ENCODE measurements around the gene GTPBP6. TPM values are rescaled to one million over a fixed set of nuclear protein-coding genes. Genes with fewer than 3 reads are reported as not detected.
"Not testable (repeated sequence)": the region's sequence is repeated elsewhere in the genome, so short reads cannot be mapped to it uniquely, and the experiment has no call there.

Gene GTPBP6
- total RNA-seq, 4 donors from 2014 or later, result 30.6 to 60.2 (median 36.0) TPM

DNA sequence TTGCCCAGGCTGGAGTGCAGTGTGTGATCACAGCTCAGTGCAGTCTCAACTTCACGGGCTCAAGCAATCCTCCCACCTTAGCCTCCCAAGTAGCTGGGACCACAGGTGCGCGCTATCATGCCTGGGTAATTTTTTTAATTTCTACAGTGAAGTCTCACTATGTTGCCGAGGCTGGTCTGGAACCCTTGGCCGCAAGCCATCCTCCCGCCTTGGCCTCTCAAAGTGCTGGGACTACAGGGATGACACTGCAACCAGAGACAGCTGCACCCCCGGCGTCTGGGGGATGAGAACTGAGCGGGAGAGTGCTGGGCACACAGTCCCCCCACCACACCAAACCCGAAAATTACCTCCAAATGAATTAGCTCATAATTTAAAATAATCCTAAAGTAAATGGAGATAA lies 33.1 kb upstream of the GTPBP6 start:
- no peaks in the 10 kb centered on the region for H3K36me3 ChIP-seq
- no peaks in the 10 kb centered on the region for H3K4me1 ChIP-seq
- no peak overlapping the region for H3K4me3 ChIP-seq
- in situ Hi-C loops (cut with MboI; ENCODE audit: low pct_ligation_motif_present in 1 of 4, low pct_unique_long_range_greater_than_20kb in 1 of 4, low sequenced_read_pairs in 3 of 4) (no loop called here), intact Hi-C loops (cut with DNase I; ENCODE audit: low total_unique reads) (no loop called here)
- no peaks in the 10 kb centered on the region for H3K9me3 ChIP-seq
- 97 to 98% methylated on average over 8 to 10 of the region's 10 CpGs for WGBS, 2 donors (ENCODE audit: low coverage in 1 of 2)
- no peak overlapping the region for H3K27ac ChIP-seq
- no peak for DNase-seq
- no peak for TF ChIP-seq POLR2A (IDR thresholded peaks at IDR 0.05)
- H3K27me3 ChIP-seq, result no peaks in the 10 kb centered on the region

DNA sequence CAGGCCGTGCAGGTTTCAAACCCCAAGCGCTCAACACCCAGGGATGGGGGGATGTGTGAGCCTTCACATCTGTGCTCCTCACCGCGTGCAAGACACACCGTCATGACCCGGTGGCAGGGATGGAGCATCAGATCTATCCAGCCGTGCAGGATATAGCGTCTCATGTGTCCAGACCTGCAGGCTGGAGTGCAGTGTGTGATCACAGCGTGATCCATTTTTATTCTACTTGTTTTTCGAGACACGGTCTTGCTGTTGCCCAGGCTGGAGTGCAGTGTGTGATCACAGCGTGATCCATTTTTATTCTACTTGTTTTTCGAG lies 32.7 kb upstream of the GTPBP6 start:
- H3K36me3 ChIP-seq; DNase-seq; H3K9me3 ChIP-seq; H3K4me1 ChIP-seq; intact Hi-C loops (cut with DNase I; ENCODE audit: low total_unique reads); H3K4me3 ChIP-seq; in situ Hi-C loops (cut with MboI; ENCODE audit: low pct_ligation_motif_present in 1 of 4, low pct_unique_long_range_greater_than_20kb in 1 of 4, low sequenced_read_pairs in 3 of 4); H3K27ac ChIP-seq; H3K27me3 ChIP-seq: not testable (repeated sequence)
- 98 to 100% methylated on average over 2 to 13 of the region's 13 CpGs for WGBS, 2 donors (ENCODE audit: low coverage in 1 of 2)

DNA sequence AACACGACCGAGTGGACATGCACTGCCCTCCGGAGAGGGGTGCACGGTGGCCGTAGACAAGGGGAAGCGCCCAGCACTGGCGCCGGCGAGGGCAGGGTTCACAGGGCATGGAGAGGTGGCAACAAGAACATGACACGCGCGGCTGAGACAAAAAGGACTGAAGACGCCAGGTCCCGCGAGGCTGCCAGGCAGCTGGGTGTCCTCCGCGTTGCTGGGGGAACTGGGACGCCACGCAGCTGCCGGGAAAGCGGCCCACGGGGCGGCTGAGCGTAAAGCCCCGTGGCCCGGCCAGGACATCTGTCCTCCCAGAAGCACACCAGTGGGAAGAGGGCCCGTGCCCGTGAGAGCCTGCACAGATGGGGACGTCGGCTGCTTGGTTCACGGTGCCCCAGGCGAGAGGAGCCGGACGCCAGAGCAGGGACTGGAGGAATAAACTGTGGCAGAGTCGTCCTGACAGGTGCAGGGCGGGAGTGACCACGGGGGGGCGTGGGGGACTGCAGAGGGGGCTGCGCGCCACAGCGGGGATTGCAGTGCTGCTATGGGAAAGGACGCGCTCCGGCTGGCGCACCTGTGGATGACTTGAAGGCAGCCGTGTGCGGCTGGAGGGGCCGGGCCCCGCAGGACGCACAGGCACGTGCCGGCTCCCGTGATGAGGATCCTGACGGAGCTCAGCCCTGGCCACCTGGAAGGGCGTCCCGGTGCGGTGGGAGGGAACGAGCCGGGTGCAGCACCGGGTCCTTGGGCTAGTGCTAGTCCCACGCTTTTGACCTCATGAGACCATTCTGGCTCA lies 32.1 kb upstream of the GTPBP6 start:
- in situ Hi-C loops (cut with MboI; ENCODE audit: low pct_ligation_motif_present in 1 of 4, low pct_unique_long_range_greater_than_20kb in 1 of 4, low sequenced_read_pairs in 3 of 4), result no loop called here
- TF ChIP-seq POLR2A (IDR thresholded peaks at IDR 0.05), result no peak
- TF ChIP-seq, protein P1, sequence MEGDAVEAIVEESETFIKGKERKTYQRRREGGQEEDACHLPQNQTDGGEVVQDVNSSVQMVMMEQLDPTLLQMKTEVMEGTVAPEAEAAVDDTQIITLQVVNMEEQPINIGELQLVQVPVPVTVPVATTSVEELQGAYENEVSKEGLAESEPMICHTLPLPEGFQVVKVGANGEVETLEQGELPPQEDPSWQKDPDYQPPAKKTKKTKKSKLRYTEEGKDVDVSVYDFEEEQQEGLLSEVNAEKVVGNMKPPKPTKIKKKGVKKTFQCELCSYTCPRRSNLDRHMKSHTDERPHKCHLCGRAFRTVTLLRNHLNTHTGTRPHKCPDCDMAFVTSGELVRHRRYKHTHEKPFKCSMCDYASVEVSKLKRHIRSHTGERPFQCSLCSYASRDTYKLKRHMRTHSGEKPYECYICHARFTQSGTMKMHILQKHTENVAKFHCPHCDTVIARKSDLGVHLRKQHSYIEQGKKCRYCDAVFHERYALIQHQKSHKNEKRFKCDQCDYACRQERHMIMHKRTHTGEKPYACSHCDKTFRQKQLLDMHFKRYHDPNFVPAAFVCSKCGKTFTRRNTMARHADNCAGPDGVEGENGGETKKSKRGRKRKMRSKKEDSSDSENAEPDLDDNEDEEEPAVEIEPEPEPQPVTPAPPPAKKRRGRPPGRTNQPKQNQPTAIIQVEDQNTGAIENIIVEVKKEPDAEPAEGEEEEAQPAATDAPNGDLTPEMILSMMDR (IDR thresholded peaks at IDR 0.05), result no peak
- no peak for TF ChIP-seq POLR2AphosphoS5 (IDR thresholded peaks at IDR 0.05)
- TF ChIP-seq EP300 (IDR thresholded peaks at IDR 0.05; ENCODE audit: low read depth), result no peak
- Histone ChIP-seq H3K4me3 (no peak overlapping the region), H3K36me3 (no peaks in the 10 kb centered on the region), H3K4me1 (no peaks in the 10 kb centered on the region), H3K27ac (no peak overlapping the region), H3K27me3 (no peaks in the 10 kb centered on the region), H3K9me3 (no peaks in the 10 kb centered on the region)
- intact Hi-C loops (cut with DNase I; ENCODE audit: low total_unique reads), result no loop called here
- 94 to 95% methylated on average over 9 to 61 of the region's 61 CpGs for WGBS, 2 donors (ENCODE audit: low coverage in 1 of 2)
- no peak for DNase-seq

DNA sequence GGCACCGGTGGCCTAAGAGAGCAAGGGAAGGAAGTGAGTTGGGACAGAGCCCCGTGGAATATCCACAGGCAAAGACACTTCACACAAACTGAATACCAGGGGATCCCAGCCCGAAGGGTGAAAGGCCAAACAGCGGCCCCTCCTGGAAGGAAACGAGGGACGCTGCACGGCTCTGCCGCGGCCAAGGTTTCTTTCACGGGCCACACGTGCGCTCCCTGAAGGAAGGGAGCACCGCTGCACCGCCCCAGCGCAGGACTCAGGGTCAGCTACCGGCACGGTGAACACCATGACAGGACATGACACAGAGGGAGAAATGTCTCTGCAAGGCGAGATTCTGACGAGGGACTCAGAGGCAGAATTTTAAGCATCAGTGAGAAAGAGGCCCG lies 31.5 kb upstream of the GTPBP6 start:
- H3K27ac ChIP-seq, result no peak overlapping the region
- TF ChIP-seq POLR2A (IDR thresholded peaks at IDR 0.05) (no peak), EP300 (IDR thresholded peaks at IDR 0.05; ENCODE audit: low read depth) (no peak), POLR2AphosphoS5 (IDR thresholded peaks at IDR 0.05) (no peak)
- TF ChIP-seq, protein P1 (IDR thresholded peaks at IDR 0.05), result no peak
- WGBS, 2 donors (ENCODE audit: low coverage in 1 of 2), result 90 to 95% methylated on average over 4 to 20 of the region's 20 CpGs

DNA sequence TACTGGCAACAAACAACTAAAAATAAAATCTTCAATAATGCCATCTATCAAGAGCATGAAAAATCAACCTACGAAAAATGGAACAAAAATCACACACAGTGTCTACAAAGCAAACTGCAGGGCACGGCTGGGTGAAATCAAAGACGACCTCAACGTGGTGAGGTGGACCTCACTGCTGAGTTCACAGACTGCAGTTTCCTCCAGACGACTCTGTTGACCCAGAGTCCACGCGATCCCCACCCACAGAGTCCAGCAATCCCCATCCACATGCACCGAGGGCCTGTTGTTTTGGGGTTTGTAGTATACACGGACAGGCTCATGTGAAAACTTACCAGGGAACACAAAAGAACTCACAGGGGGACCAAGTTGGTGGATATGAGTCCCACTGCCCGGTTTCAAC lies 31.1 kb upstream of the GTPBP6 start:
- no peaks in the 10 kb centered on the region for H3K9me3 ChIP-seq
- H3K27ac ChIP-seq, result no peak overlapping the region
- H3K4me1 ChIP-seq, result no peaks in the 10 kb centered on the region
- DNase-seq, result no peak
- H3K4me3 ChIP-seq, result no peak overlapping the region
- WGBS, 2 donors (ENCODE audit: low coverage in 1 of 2), result 83 to 87% methylated on average over 3 to 10 of the region's 10 CpGs
- intact Hi-C loops (cut with DNase I; ENCODE audit: low total_unique reads) (no loop called here), in situ Hi-C loops (cut with MboI; ENCODE audit: low pct_ligation_motif_present in 1 of 4, low pct_unique_long_range_greater_than_20kb in 1 of 4, low sequenced_read_pairs in 3 of 4) (no loop called here)
- no peaks in the 10 kb centered on the region for H3K36me3 ChIP-seq
- TF ChIP-seq, protein P1 (IDR thresholded peaks at IDR 0.05), result no peak
- TF ChIP-seq POLR2A (IDR thresholded peaks at IDR 0.05) (no peak), POLR2AphosphoS5 (IDR thresholded peaks at IDR 0.05) (no peak), EP300 (IDR thresholded peaks at IDR 0.05; ENCODE audit: low read depth) (no peak)
- H3K27me3 ChIP-seq, result no peaks in the 10 kb centered on the region

More for the DNA sequence above, 31.5 kb upstream of the GTPBP6 start:
- intact Hi-C loops (cut with DNase I; ENCODE audit: low total_unique reads) (no loop called here), in situ Hi-C loops (cut with MboI; ENCODE audit: low pct_ligation_motif_present in 1 of 4, low pct_unique_long_range_greater_than_20kb in 1 of 4, low sequenced_read_pairs in 3 of 4) (no loop called here)
- no peaks in the 10 kb centered on the region for H3K9me3 ChIP-seq
- no peaks in the 10 kb centered on the region for H3K36me3 ChIP-seq
- no peak overlapping the region for H3K4me3 ChIP-seq
- H3K4me1 ChIP-seq, result no peaks in the 10 kb centered on the region
- H3K27me3 ChIP-seq, result no peaks in the 10 kb centered on the region
- DNase-seq, result no peak

Data from transverse colon (tissue), 4 donors.